Naive thymus-derived CD4-positive, alpha-beta T cell (primary cell): ENCODE data around the gene NSG2. TPM values are rescaled to one million over a fixed set of nuclear protein-coding genes. Genes with fewer than 3 reads are reported as not detected.

Experiments used
- ATAC-seq: fragments of 150-1000 bp; cut with Tn5 transposase; 2 replicates; pipeline ENCODE4 v1.10.0; 2021; ENCODE audit warnings: mild to moderate bottlenecking, moderate library complexity
- CTCF ChIA-PET: fragments of 350-600 bp; sonication (Branson Sonifier 250); formaldehyde crosslinking; loops from one replicate; lab custom pipeline; 2021; ENCODE audit warnings: antibody characterized with exemption; lab: Charles Lee
- POLR2A ChIA-PET: fragments of 350-600 bp; sonication (Branson Sonifier 250); formaldehyde crosslinking; loops from one replicate; lab custom pipeline; 2021; ENCODE audit warnings: antibody characterized with exemption, inconsistent platforms; lab: Charles Lee
- DNase-seq, 9 donors: peaks; one replicate each; pipeline versions ENCODE4 v3.0.0 to v3.0.0-alpha.2; 2020 to 2022; ENCODE audit warnings: mixed read lengths in 1 of 9
- H3K27ac ChIP-seq: one replicate; pipeline ENCODE4 v1.7.0; 2013; ENCODE audit warnings: mild to moderate bottlenecking, low read depth, low read length, moderate library complexity
- H3K27me3 ChIP-seq, 2 donors: one replicate each; pipeline ENCODE4 v1.7.0; 2013; ENCODE audit warnings: low read length in 2 of 2, mild to moderate bottlenecking in 2 of 2, moderate library complexity in 2 of 2; ENCODE audit not compliant: control insufficient read depth in 2 of 2, insufficient read depth in 2 of 2
- H3K36me3 ChIP-seq, 3 experiments: 1 replicate in 2 of 3; 2 replicates in 1 of 3; pipeline ENCODE4 v1.7.0; 2013; ENCODE audit warnings: low read length in 3 of 3, mild to moderate bottlenecking in 3 of 3, moderate library complexity in 1 of 3; ENCODE audit not compliant: insufficient read depth in 3 of 3, control insufficient read depth in 2 of 3
- H3K4me1 ChIP-seq, 2 donors: one replicate each; pipeline ENCODE4 v1.7.0; 2013; ENCODE audit warnings: low read length in 2 of 2, mild to moderate bottlenecking in 2 of 2, moderate library complexity in 1 of 2; ENCODE audit not compliant: control insufficient read depth in 2 of 2, insufficient read depth in 2 of 2
- H3K4me3 ChIP-seq: 2 replicates; pipeline ENCODE4 v1.7.0; 2013; ENCODE audit warnings: mild to moderate bottlenecking, low read length
- H3K9me3 ChIP-seq, 3 experiments: 1 replicate in 2 of 3; 2 replicates in 1 of 3; pipeline ENCODE4 v1.7.0; 2013; ENCODE audit warnings: low read length in 3 of 3; ENCODE audit not compliant: control insufficient read depth in 2 of 3
- H3K27ac Mint-ChIP-seq, 9 donors: one replicate each; pipeline ENCODE4 v1.8.0; 2020 to 2022; ENCODE audit warnings: mixed read lengths in 9 of 9, mild to moderate bottlenecking in 8 of 9, moderate library complexity in 5 of 9, inconsistent platforms in 2 of 9
- H3K27me3 Mint-ChIP-seq, 5 donors: one replicate each; pipeline ENCODE4 v1.8.0; 2021 to 2022; ENCODE audit warnings: mixed read lengths in 5 of 5, mild to moderate bottlenecking in 1 of 5
- H3K36me3 Mint-ChIP-seq, 5 donors: one replicate each; pipeline ENCODE4 v1.8.0; 2020 to 2022; ENCODE audit warnings: mixed read lengths in 5 of 5, mild to moderate bottlenecking in 3 of 5, inconsistent platforms in 1 of 5
- H3K4me1 Mint-ChIP-seq, 7 donors: one replicate each; pipeline ENCODE4 v1.8.0; 2020 to 2022; ENCODE audit warnings: mixed read lengths in 7 of 7, mild to moderate bottlenecking in 3 of 7, inconsistent platforms in 1 of 7
- H3K4me3 Mint-ChIP-seq, 10 donors: one replicate each; pipeline ENCODE4 v1.8.0; 2020 to 2022; ENCODE audit warnings: mild to moderate bottlenecking in 10 of 10, mixed read lengths in 10 of 10, moderate library complexity in 6 of 10, inconsistent platforms in 2 of 10
- H3K9me3 Mint-ChIP-seq, 11 donors: one replicate each; pipeline ENCODE4 v1.8.0; 2020 to 2022; ENCODE audit warnings: mixed read lengths in 11 of 11, mild to moderate bottlenecking in 4 of 11, inconsistent platforms in 1 of 11, moderate library complexity in 1 of 11
- intact Hi-C, 2 donors: fragments of 100-400 bp; cut with micrococcal nuclease; formaldehyde crosslinking; loops; one replicate each; pipeline ENCODE4 v1.15.1; 2023
- polyA plus RNA-seq, 2 donors: library from polyadenylated mRNA; unstranded; fragments of 300-500 nt; fragmentation: Illumina TruSeq; gene quantifications; one replicate each; pipeline ENCODE4 v1.2.3, GENCODE V29; 2021
- total RNA-seq, 6 experiments: library from RNA in 5 of 6; stranded (reverse) in 5 of 6; gene quantifications; 1 replicate in 5 of 6; 2 replicates in 1 of 6; pipeline ENCODE4 v1.2.3 and lab custom pipeline; 2021 to 2026

NSG2 gene
- total and polyA plus RNA-seq, 7 experiments from 2014 or later, result not detected

DNA sequence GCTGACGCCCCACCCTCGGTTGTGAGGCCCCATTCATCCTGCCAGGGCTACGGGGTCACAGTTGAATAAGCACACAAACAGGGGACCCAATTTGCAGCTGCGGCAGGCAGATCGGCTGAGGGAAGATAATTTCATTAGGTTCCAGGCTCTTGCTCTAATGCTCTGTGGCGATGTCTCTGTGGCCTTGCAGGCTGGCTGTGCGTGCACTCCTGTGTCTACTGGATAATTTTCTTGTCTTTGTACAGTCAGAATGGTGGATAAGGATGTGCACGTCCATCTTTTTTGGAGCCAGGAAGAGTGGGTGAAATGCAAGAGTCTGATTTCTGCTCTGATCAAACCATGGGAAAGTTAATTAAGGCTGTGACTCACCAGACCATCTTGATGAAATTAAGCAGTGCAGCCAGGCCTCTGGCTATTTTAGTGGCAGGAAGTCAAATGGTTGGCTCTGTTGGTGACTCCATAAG is 39.2 kb downstream of the NSG2 start:
- no peaks in the 10 kb centered on the region for H3K36me3 ChIP-seq
- H3K27me3 ChIP-seq, result no peaks in the 10 kb centered on the region
- H3K9me3 ChIP-seq, result no peaks in the 10 kb centered on the region
- DNase-seq (no peak), ATAC-seq (no peak)
- POLR2A ChIA-PET, result no interaction called here
- no peaks in the 10 kb centered on the region for H3K4me1 ChIP-seq
- H3K27ac ChIP-seq, result no peak overlapping the region
- H3K9me3 Mint-ChIP-seq, result peaks cover 0 to 4% (median 0%) of the 10 kb centered on the region in 11 donors
- CTCF ChIA-PET, result no interaction called here
- H3K4me3 ChIP-seq, result no peak overlapping the region
- H3K4me3 Mint-ChIP-seq, result no peak overlapping the region
- peaks cover 0 to 21% (median 15%) of the 10 kb centered on the region in 5 donors for H3K27me3 Mint-ChIP-seq
- H3K36me3 Mint-ChIP-seq, result no peaks in the 10 kb centered on the region
- intact Hi-C loops, result no loop called here
- no peak overlapping the region for H3K27ac Mint-ChIP-seq
- H3K4me1 Mint-ChIP-seq, result no peaks in the 10 kb centered on the region

DNA sequence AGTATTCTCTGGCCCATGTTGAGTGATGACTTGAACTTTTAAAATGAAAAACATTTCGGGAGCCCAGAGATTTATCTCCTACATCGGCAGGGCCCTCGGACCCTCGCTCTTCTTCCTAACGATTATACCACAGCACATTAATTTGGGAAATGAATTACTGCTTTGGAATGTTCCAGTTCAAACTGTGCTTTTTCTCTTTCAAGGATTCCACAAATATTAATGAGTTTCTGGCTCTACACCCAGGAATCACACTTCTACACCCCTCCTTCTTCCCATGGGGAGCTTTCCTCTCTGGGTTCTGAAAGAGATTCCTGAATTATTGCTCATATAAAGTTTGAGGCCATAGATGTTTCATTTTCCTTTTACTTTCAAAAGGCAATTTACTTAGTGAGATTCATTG is 41.2 kb downstream of the NSG2 start:
- Histone ChIP-seq H3K27me3 (no peaks in the 10 kb centered on the region), H3K27ac (no peak overlapping the region), H3K36me3 (no peaks in the 10 kb centered on the region), H3K4me3 (no peak overlapping the region), H3K4me1 (no peaks in the 10 kb centered on the region), H3K9me3 (no peaks in the 10 kb centered on the region)
- H3K4me3 Mint-ChIP-seq, result no peak overlapping the region
- POLR2A ChIA-PET, result no interaction called here
- CTCF ChIA-PET, result no interaction called here
- no peak overlapping the region for H3K27ac Mint-ChIP-seq
- no peaks in the 10 kb centered on the region for H3K4me1 Mint-ChIP-seq
- no peak for DNase-seq
- no peak for ATAC-seq
- peaks cover 0 to 25% (median 18%) of the 10 kb centered on the region in 5 donors for H3K27me3 Mint-ChIP-seq
- peaks cover 0 to 1% (median 0%) of the 10 kb centered on the region in 11 donors for H3K9me3 Mint-ChIP-seq
- intact Hi-C loops, result no loop called here
- no peaks in the 10 kb centered on the region for H3K36me3 Mint-ChIP-seq

DNA sequence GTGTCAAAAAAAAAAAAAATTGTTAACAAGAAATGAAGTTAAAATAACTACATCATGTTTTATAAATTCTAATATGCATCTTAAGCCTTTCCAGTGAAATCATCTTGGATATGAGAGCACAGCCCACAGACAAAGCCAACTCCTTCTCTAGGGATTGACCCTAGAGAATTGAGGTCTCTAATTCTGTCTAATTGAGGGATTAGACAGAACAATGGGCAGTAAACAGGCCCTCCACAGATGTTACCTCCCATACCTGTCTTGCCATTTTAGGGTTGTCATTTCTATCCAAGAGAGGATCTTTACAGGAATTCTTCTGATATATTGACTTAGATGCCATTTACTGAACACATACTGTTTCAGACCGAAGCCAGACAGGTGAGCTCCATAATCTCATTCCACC is 42.3 kb downstream of the NSG2 start:
- no peaks in the 10 kb centered on the region for H3K36me3 Mint-ChIP-seq
- no peak overlapping the region for H3K27ac Mint-ChIP-seq
- H3K4me1 Mint-ChIP-seq, result no peaks in the 10 kb centered on the region
- Histone ChIP-seq H3K4me1 (no peaks in the 10 kb centered on the region), H3K27me3 (no peaks in the 10 kb centered on the region), H3K9me3 (no peaks in the 10 kb centered on the region), H3K27ac (no peak overlapping the region), H3K36me3 (no peaks in the 10 kb centered on the region), H3K4me3 (no peak overlapping the region)
- H3K9me3 Mint-ChIP-seq, result peaks cover 0 to 1% (median 0%) of the 10 kb centered on the region in 11 donors
- ATAC-seq (no peak), DNase-seq (no peak)
- CTCF ChIA-PET, result no interaction called here
- H3K4me3 Mint-ChIP-seq, result no peak overlapping the region
- POLR2A ChIA-PET, result no interaction called here
- peaks cover 0 to 25% (median 18%) of the 10 kb centered on the region in 5 donors for H3K27me3 Mint-ChIP-seq
- intact Hi-C loops, result no loop called here

- DNase-seq, result no peak
- CTCF ChIA-PET, result no interaction called here
- H3K4me3 ChIP-seq, result no peak overlapping the region
- Mint-ChIP-seq H3K36me3 (no peaks in the 10 kb centered on the region), H3K9me3 (peaks cover 0 to 1% (median 0%) of the 10 kb centered on the region in 11 donors), H3K4me3 (no peak overlapping the region), H3K27me3 (peaks cover 0 to 21% (median 12%) of the 10 kb centered on the region in 5 donors), H3K27ac (no peak overlapping the region), H3K4me1 (no peaks in the 10 kb centered on the region)
- no peaks in the 10 kb centered on the region for H3K27me3 ChIP-seq
- intact Hi-C loops, result no loop called here
- no peak overlapping the region for H3K27ac ChIP-seq
- no peak for ATAC-seq
- no peaks in the 10 kb centered on the region for H3K9me3 ChIP-seq
- POLR2A ChIA-PET, result no interaction called here
- no peaks in the 10 kb centered on the region for H3K36me3 ChIP-seq
- no peaks in the 10 kb centered on the region for H3K4me1 ChIP-seq
These were observed 44.6 kb downstream of the NSG2 start for GRCh38 chr5:174090129-174090528.

GRCh38 chr5:174093123-174093522 is 47.6 kb downstream of the NSG2 start:
- ChIA-PET CTCF (no interaction called here), POLR2A (no interaction called here)
- Mint-ChIP-seq H3K36me3 (no peaks in the 10 kb centered on the region), H3K27ac (no peak overlapping the region), H3K4me3 (no peak overlapping the region), H3K9me3 (no peaks in the 10 kb centered on the region), H3K27me3 (peaks cover 0 to 17% (median 11%) of the 10 kb centered on the region in 5 donors), H3K4me1 (no peaks in the 10 kb centered on the region)
- Histone ChIP-seq H3K4me3 (no peak overlapping the region), H3K27ac (no peak overlapping the region), H3K36me3 (no peaks in the 10 kb centered on the region), H3K4me1 (no peaks in the 10 kb centered on the region), H3K9me3 (no peaks in the 10 kb centered on the region), H3K27me3 (no peaks in the 10 kb centered on the region)
- intact Hi-C loops, result no loop called here
- ATAC-seq (no peak), DNase-seq (no peak)

DNA sequence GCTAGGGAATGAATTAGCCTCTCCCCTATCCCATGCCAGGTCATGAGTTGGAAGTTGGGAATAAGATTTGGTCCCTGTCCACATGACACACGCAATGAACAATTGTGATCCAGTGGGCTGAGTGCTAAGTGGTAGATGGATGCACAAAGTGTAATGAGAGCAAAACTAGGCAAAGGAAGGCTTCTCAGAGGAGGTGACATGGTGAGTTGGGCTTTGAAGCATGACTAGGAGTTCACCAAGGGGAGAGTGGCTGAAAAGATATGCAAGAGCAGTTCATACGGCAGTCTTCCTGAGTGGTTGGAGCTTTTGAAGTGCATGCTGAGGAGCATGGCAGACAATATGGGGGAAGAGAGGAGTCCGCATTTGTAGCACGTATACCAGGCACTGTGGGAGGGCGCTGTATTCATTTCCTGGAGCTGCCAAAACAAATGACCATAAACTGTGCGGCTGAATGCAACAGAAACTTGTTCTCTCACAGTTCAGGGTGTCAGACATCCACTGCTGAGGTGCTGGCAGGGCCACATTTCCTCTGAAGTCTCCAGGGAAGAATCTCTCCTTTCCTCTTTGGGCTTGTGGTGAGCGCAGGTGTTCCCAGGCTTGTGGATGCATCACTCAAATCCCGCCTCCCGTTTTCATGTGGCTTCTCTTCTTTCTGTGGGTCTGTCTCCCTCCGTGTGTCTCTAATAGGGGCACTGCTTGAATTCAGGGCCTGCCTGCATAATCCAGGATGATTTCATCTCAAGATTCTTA is 49.5 kb downstream of the NSG2 start:
- H3K4me3 Mint-ChIP-seq, result no peak overlapping the region
- no peaks in the 10 kb centered on the region for H3K9me3 Mint-ChIP-seq
- ChIA-PET CTCF (no interaction called here), POLR2A (no interaction called here)
- no peaks in the 10 kb centered on the region for H3K36me3 Mint-ChIP-seq
- H3K4me3 ChIP-seq, result no peak overlapping the region
- no peaks in the 10 kb centered on the region for H3K9me3 ChIP-seq
- H3K4me1 Mint-ChIP-seq, result no peaks in the 10 kb centered on the region
- no peak for DNase-seq
- H3K36me3 ChIP-seq, result no peaks in the 10 kb centered on the region
- H3K27ac ChIP-seq, result no peak overlapping the region
- no peaks in the 10 kb centered on the region for H3K4me1 ChIP-seq
- intact Hi-C loops, result no loop called here
- no peak overlapping the region for H3K27ac Mint-ChIP-seq
- peaks cover 0 to 16% (median 7%) of the 10 kb centered on the region in 5 donors for H3K27me3 Mint-ChIP-seq
- H3K27me3 ChIP-seq, result no peaks in the 10 kb centered on the region
- no peak for ATAC-seq

- ATAC-seq (no peak), DNase-seq (no peak)
- Mint-ChIP-seq H3K4me1 (no peaks in the 10 kb centered on the region), H3K36me3 (no peaks in the 10 kb centered on the region), H3K27me3 (peaks cover 0 to 10% (median 0%) of the 10 kb centered on the region in 5 donors), H3K4me3 (no peak overlapping the region), H3K27ac (no peak overlapping the region), H3K9me3 (no peaks in the 10 kb centered on the region)
- Histone ChIP-seq H3K36me3 (no peaks in the 10 kb centered on the region), H3K4me3 (no peak overlapping the region), H3K27me3 (no peaks in the 10 kb centered on the region), H3K27ac (no peak overlapping the region), H3K4me1 (no peaks in the 10 kb centered on the region), H3K9me3 (no peaks in the 10 kb centered on the region)
- ChIA-PET POLR2A (no interaction called here), CTCF (no interaction called here)
- intact Hi-C loops, result no loop called here
These were observed 51.1 kb downstream of the NSG2 start for GRCh38 chr5:174096619-174097018.
